GM12878 (cell line): ENCODE measurements around the gene CSF1. TPM values are rescaled to one million over a fixed set of nuclear protein-coding genes. Genes with fewer than 3 reads are reported as not detected.

Source experiments
- E2F8 ChIP-seq: fragments of 450-650 bp; IDR thresholded peaks from 2 replicates; pipeline ENCODE4 v1.6.1; 2018; ENCODE audit warnings: mild to moderate bottlenecking, low read depth, moderate library complexity; ENCODE audit not compliant: partially characterized antibody
- MLLT1 ChIP-seq: fragments of 450-650 bp; IDR thresholded peaks from 2 replicates; pipeline ENCODE4 v1.6.1; 2016; ENCODE audit warnings: mild to moderate bottlenecking
- PAX5 ChIP-seq: IDR thresholded peaks from 2 replicates; pipeline ENCODE4 v1.6.1; 2011; ENCODE audit warnings: low read depth, low read length, borderline replicate concordance
- TBL1XR1 ChIP-seq: IDR thresholded peaks from 2 replicates; pipeline ENCODE4 v1.6.1; 2012; ENCODE audit warnings: low read depth, low read length, improper control_type of control experiment
- ZBTB40 ChIP-seq: fragments of 450-650 bp; IDR thresholded peaks from 2 replicates; pipeline ENCODE4 v1.6.1; 2016; ENCODE audit warnings: mild to moderate bottlenecking, moderate library complexity, borderline replicate concordance
- polyA plus RNA-seq, 11 experiments: library from polyadenylated mRNA; depleted of rRNA in 4 of 11; unstranded in 6 of 11; stranded (reverse) in 5 of 11; fragments of >200 nt; fragmentation: Nextera tagmentation in 4 of 11; fragmentation: Illumina TruSeq in 1 of 11; extraction: Ambion mirVana in 4 of 11; extraction: Trizol in 1 of 11; gene quantifications; 1 replicate in 1 of 11; 2 replicates in 10 of 11; pipeline versions ENCODE4 v1.2.1 to v1.2.3, GENCODE V29; 2011 to 2016; ENCODE audit warnings: inconsistent platforms in 2 of 11, missing spikeins in 2 of 11, low read depth in 1 of 11
- total RNA-seq, 4 experiments: library from RNA; depleted of rRNA in 3 of 4; stranded (reverse); fragments of >200 nt in 3 of 4; fragmentation: Illumina TruSeq in 1 of 4; extraction: Trizol in 1 of 4; gene quantifications; 2 replicates each; pipeline versions ENCODE4 v1.2.1 to v1.2.3, GENCODE V29; 2013 to 2021

The CSF1 gene
- total and polyA plus RNA-seq, 10 of the 15 experiments (the other 5 are each of a cell fraction or from before 2014, with no cell fraction given), result 1.2 to 32.4 (median 13.0) TPM

GRCh38 chr1:109937738-109938137 lies 27.1 kb downstream of the CSF1 start (continued):
- no peak for TF ChIP-seq E2F8
- no peak for TF ChIP-seq PAX5
- TF ChIP-seq TBL1XR1, result no peak
- TF ChIP-seq MLLT1, result no peak
- TF ChIP-seq ZBTB40, result no peak
- TF ChIP-seq, all 136 proteins: peak for 0
